Neural cell (in vitro differentiated cells): Measurements from ENCODE around the gene RHOBTB3. TPM values are rescaled to one million over a fixed set of nuclear protein-coding genes. Genes with fewer than 3 reads are reported as not detected.

Experiments used
- H2AFZ ChIP-seq: fragments of 200-600, 300-800 bp; sonication (generic), shearing (Covaris generic); 2 replicates; pipeline ENCODE4 v1.6.0; 2014; ENCODE audit warnings: low read depth, mild to moderate bottlenecking, antibody characterized with exemption, low read length, moderate library complexity
- H3F3A ChIP-seq: fragments of 200-600 bp; shearing (Covaris generic); 2 replicates; pipeline ENCODE4 v1.6.1; 2016; ENCODE audit warnings: mild to moderate bottlenecking, moderate library complexity, mixed read lengths, antibody characterized with exemption, low read length; ENCODE audit not compliant: insufficient read depth, poor library complexity, severe bottlenecking
- H3K27ac ChIP-seq: fragments of 200-600, 300-800 bp; sonication (generic), shearing (Covaris generic); 2 replicates; pipeline ENCODE4 v1.5.1; 2014; ENCODE audit warnings: mild to moderate bottlenecking, low read length, moderate library complexity
- H3K27me3 ChIP-seq: fragments of 300-800, 200-600 bp; sonication (generic), shearing (Covaris generic); 2 replicates; pipeline ENCODE4 v1.6.0; 2014; ENCODE audit warnings: mild to moderate bottlenecking, low read depth, low read length, moderate library complexity; ENCODE audit not compliant: insufficient read depth
- H3K36me3 ChIP-seq: fragments of 300-800, 200-600 bp; sonication (generic), shearing (Covaris generic); 2 replicates; pipeline ENCODE4 v1.5.1; 2014; ENCODE audit warnings: mild to moderate bottlenecking, antibody characterized with exemption, low read length, moderate library complexity; ENCODE audit not compliant: insufficient read depth
- H3K4me2 ChIP-seq: fragments of 300-800, 200-600 bp; sonication (generic), shearing (Covaris generic); 2 replicates; pipeline ENCODE4 v1.6.0; 2014; ENCODE audit warnings: mild to moderate bottlenecking, low read length
- H3K4me3 ChIP-seq: fragments of 300-800, 200-600 bp; sonication (generic), shearing (Covaris generic); 2 replicates; pipeline ENCODE4 v1.5.1; 2014; ENCODE audit warnings: mild to moderate bottlenecking, low read length, moderate library complexity
- H3K79me2 ChIP-seq: fragments of 200-600 bp; shearing (Covaris generic); replicated peaks from 2 replicates; pipeline ENCODE4 v1.6.0; 2014; ENCODE audit warnings: mild to moderate bottlenecking, low read length, moderate library complexity; ENCODE audit not compliant: insufficient read depth
- H3K9ac ChIP-seq: fragments of 300-800, 200-600 bp; sonication (generic), shearing (Covaris generic); 2 replicates; pipeline ENCODE4 v1.6.1; 2016; ENCODE audit warnings: mild to moderate bottlenecking, low read length, mixed read lengths
- H3K9me2 ChIP-seq: fragments of 200-600 bp; shearing (Covaris generic); 2 replicates; pipeline ENCODE4 v1.6.1; 2016; ENCODE audit warnings: mild to moderate bottlenecking, low read length, mixed read lengths; ENCODE audit not compliant: insufficient read depth
- H3K9me3 ChIP-seq: fragments of 200-600, 300-800 bp; sonication (generic), shearing (Covaris generic); 2 replicates; pipeline ENCODE4 v1.6.1; 2016; ENCODE audit warnings: mild to moderate bottlenecking, mixed run types, low read length, moderate library complexity, mixed read lengths
- H4K20me1 ChIP-seq: fragments of 200-600 bp; shearing (Covaris generic); 2 replicates; pipeline ENCODE4 v1.6.1; 2016; ENCODE audit warnings: mild to moderate bottlenecking, mixed run types; ENCODE audit not compliant: insufficient read depth
- EP300 ChIP-seq: fragments of 450-650 bp; conservative IDR thresholded peaks from 2 replicates; pipeline ENCODE4 v1.6.1; 2014; ENCODE audit warnings: antibody characterized with exemption, mild to moderate bottlenecking, moderate library complexity; ENCODE audit not compliant: poor library complexity, severe bottlenecking
- EZH2 ChIP-seq: fragments of 200-600, 300-800 bp; shearing (Covaris generic), sonication (generic); IDR thresholded peaks from 2 replicates; pipeline ENCODE4 v1.6.1; 2014; ENCODE audit warnings: antibody characterized with exemption, low read length, borderline replicate concordance, mild to moderate bottlenecking; ENCODE audit not compliant: insufficient read depth, poor library complexity, severe bottlenecking
- MXI1 ChIP-seq: fragments of 450-650 bp; conservative IDR thresholded peaks from 2 replicates; pipeline ENCODE4 v1.6.1; 2014; ENCODE audit warnings: antibody characterized with exemption, mild to moderate bottlenecking; ENCODE audit not compliant: poor library complexity, severe bottlenecking
- POLR2AphosphoS5 ChIP-seq: IDR thresholded peaks from 2 replicates; pipeline ENCODE4 v1.6.1; 2012
- RAD21 ChIP-seq: fragments of 450-650 bp; conservative IDR thresholded peaks from 2 replicates; pipeline ENCODE4 v1.6.1; 2014; ENCODE audit warnings: antibody characterized with exemption, mild to moderate bottlenecking, moderate library complexity
- SMC3 ChIP-seq: fragments of 450-650 bp; conservative IDR thresholded peaks from 2 replicates; pipeline ENCODE4 v1.6.1; 2014; ENCODE audit warnings: antibody characterized with exemption, mild to moderate bottlenecking, moderate library complexity; ENCODE audit not compliant: poor library complexity
- TAF1 ChIP-seq: IDR thresholded peaks from 2 replicates; pipeline ENCODE4 v1.6.1; 2012; ENCODE audit warnings: low read depth
- polyA plus RNA-seq: library from polyadenylated mRNA; depleted of rRNA; stranded (reverse); fragments of >200 nt; gene quantifications from 2 replicates; pipeline ENCODE4 v1.2.3, GENCODE V29; 2014
- TF ChIP-seq, protein P1 (sequence below): fragments of 450-650 bp; IDR thresholded peaks from 2 replicates; pipeline ENCODE4 v1.5.1; 2014; ENCODE audit warnings: antibody characterized with exemption, mild to moderate bottlenecking, moderate library complexity; ENCODE audit not compliant: poor library complexity, severe bottlenecking
- TF ChIP-seq, protein P2 (sequence below): IDR thresholded peaks from 2 replicates; pipeline ENCODE4 v1.6.1; 2012; ENCODE audit warnings: borderline replicate concordance

The RHOBTB3 gene
- polyA plus RNA-seq, 1 donor from 2014 or later = 99.4 TPM

DNA sequence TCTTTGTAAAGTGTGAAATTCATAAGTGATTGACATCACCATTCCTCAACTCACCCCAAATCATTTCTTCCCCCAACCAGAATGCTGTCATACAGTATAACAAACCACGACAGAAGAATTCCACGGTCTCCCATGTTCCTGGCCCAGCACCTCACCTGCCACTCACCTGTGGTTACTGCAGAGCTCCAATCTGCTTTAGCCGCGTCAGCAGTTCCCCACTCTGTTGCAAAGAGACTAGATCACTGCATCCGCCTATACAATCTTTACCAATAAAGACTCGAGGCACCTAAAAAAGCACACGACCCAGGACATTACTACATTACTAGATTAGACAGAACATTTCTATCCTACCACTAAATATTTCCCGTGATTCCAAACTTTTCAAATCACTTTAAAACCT, 85.2 kb downstream of the RHOBTB3 start:
- H3K9ac ChIP-seq = no peak overlapping the region
- no peaks in the 10 kb centered on the region for H3K9me2 ChIP-seq
- H3K27ac ChIP-seq = no peak overlapping the region
- no peak overlapping the region for H2AFZ ChIP-seq
- no peaks in the 10 kb centered on the region for H3K27me3 ChIP-seq
- TF ChIP-seq TAF1 (no peak), RAD21 (no peak), EZH2 (no peak), EP300 (no peak), SMC3 (no peak), MXI1 (no peak), POLR2AphosphoS5 (no peak)
- TF ChIP-seq, protein P1, sequence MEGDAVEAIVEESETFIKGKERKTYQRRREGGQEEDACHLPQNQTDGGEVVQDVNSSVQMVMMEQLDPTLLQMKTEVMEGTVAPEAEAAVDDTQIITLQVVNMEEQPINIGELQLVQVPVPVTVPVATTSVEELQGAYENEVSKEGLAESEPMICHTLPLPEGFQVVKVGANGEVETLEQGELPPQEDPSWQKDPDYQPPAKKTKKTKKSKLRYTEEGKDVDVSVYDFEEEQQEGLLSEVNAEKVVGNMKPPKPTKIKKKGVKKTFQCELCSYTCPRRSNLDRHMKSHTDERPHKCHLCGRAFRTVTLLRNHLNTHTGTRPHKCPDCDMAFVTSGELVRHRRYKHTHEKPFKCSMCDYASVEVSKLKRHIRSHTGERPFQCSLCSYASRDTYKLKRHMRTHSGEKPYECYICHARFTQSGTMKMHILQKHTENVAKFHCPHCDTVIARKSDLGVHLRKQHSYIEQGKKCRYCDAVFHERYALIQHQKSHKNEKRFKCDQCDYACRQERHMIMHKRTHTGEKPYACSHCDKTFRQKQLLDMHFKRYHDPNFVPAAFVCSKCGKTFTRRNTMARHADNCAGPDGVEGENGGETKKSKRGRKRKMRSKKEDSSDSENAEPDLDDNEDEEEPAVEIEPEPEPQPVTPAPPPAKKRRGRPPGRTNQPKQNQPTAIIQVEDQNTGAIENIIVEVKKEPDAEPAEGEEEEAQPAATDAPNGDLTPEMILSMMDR = no peak
- TF ChIP-seq, protein P2, sequence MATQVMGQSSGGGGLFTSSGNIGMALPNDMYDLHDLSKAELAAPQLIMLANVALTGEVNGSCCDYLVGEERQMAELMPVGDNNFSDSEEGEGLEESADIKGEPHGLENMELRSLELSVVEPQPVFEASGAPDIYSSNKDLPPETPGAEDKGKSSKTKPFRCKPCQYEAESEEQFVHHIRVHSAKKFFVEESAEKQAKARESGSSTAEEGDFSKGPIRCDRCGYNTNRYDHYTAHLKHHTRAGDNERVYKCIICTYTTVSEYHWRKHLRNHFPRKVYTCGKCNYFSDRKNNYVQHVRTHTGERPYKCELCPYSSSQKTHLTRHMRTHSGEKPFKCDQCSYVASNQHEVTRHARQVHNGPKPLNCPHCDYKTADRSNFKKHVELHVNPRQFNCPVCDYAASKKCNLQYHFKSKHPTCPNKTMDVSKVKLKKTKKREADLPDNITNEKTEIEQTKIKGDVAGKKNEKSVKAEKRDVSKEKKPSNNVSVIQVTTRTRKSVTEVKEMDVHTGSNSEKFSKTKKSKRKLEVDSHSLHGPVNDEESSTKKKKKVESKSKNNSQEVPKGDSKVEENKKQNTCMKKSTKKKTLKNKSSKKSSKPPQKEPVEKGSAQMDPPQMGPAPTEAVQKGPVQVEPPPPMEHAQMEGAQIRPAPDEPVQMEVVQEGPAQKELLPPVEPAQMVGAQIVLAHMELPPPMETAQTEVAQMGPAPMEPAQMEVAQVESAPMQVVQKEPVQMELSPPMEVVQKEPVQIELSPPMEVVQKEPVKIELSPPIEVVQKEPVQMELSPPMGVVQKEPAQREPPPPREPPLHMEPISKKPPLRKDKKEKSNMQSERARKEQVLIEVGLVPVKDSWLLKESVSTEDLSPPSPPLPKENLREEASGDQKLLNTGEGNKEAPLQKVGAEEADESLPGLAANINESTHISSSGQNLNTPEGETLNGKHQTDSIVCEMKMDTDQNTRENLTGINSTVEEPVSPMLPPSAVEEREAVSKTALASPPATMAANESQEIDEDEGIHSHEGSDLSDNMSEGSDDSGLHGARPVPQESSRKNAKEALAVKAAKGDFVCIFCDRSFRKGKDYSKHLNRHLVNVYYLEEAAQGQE = no peak
- peaks cover 3% of the 10 kb centered on the region for H3K79me2 ChIP-seq
- no peaks in the 10 kb centered on the region for H4K20me1 ChIP-seq
- H3K9me3 ChIP-seq = no peaks in the 10 kb centered on the region
- no peaks in the 10 kb centered on the region for H3F3A ChIP-seq
- no peak overlapping the region for H3K4me2 ChIP-seq
- no peaks in the 10 kb centered on the region for H3K36me3 ChIP-seq
- no peak overlapping the region for H3K4me3 ChIP-seq

DNA sequence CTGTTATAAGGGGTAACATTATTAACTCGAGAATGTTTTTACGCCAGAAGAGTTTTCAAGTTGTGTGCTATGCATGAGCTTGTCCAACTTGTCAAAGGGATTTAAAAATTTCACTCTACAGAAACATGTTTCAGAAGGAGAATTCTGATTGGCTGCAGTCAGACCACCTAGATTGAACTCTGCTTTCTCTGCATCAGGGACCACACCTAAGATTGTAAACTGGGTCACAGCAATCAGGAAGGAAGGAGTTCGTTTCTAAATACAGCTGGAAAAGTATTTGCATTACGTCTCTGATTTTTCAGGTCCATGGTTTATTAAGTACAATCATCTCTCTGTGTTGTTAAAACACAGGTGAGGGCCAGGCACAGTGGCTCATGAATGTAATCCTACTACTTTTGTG, 85.6 kb downstream of the RHOBTB3 start:
- Histone ChIP-seq H3K4me2 (no peak overlapping the region), H3K9me2 (no peaks in the 10 kb centered on the region), H3F3A (no peaks in the 10 kb centered on the region), H3K79me2 (peaks cover 3% of the 10 kb centered on the region), H3K4me3 (no peak overlapping the region), H3K36me3 (no peaks in the 10 kb centered on the region), H4K20me1 (no peaks in the 10 kb centered on the region), H3K27ac (no peak overlapping the region), H2AFZ (no peak overlapping the region), H3K9me3 (no peaks in the 10 kb centered on the region), H3K27me3 (no peaks in the 10 kb centered on the region), H3K9ac (no peak overlapping the region)
- TF ChIP-seq, protein P1 = no peak
- TF ChIP-seq, protein P2 = no peak
- TF ChIP-seq TAF1 = no peak
- no peak for TF ChIP-seq SMC3
- TF ChIP-seq POLR2AphosphoS5 = no peak
- no peak for TF ChIP-seq EZH2
- TF ChIP-seq EP300 = no peak
